ENCODE measurements around the gene ITPR1.

- no peak for TF ChIP-seq CTCF (IDR thresholded peaks at IDR 0.05; ENCODE audit: insufficient read depth, low read length)
- TF ChIP-seq POLR2AphosphoS5 (IDR thresholded peaks at IDR 0.05; ENCODE audit: low read depth), result no peak
- no peak for TF ChIP-seq REST (IDR thresholded peaks at IDR 0.05; ENCODE audit: insufficient replicate concordance, low read depth)
- TF ChIP-seq SPI1 (IDR thresholded peaks at IDR 0.05; ENCODE audit: borderline replicate concordance, low read depth), result no peak
Observed at GRCh38 chr3:4748701-4749378, 255.7 kb downstream of the ITPR1 start.

Data from HL-60 (cell line).